AG04449 (cell line): ENCODE measurements around the gene RNF126.

Source experiments
- CTCF ChIA-PET: fragments of 350-600 bp; formaldehyde crosslinking; extraction: SDS; loops from one replicate; lab custom pipeline; 2021; ENCODE audit warnings: antibody characterized with exemption; lab: Yijun Ruan, JAX
- POLR2A ChIA-PET: fragments of 400-600, 350-600 bp; formaldehyde crosslinking; extraction: SDS; loops from one replicate; lab custom pipeline; 2020; ENCODE audit warnings: antibody characterized with exemption, inconsistent platforms; lab: Yijun Ruan, JAX
- DNase-seq: peaks from one replicate; pipeline ENCODE4 v3.0.0-alpha.2; 2010; ENCODE audit warnings: low read depth, low spot score
- H3K4me3 ChIP-seq: 2 replicates; pipeline ENCODE4 v1.5.1; 2011; ENCODE audit warnings: low read depth, mild to moderate bottlenecking, control low read depth, low read length
- TF ChIP-seq, protein P1 (sequence below): IDR thresholded peaks from one replicate; pipeline ENCODE4 v1.5.1; 2011; ENCODE audit warnings: mild to moderate bottlenecking, moderate library complexity, low read length, control low read depth, inconsistent platforms; ENCODE audit not compliant: insufficient read depth; ENCODE audit errors: missing control alignments

RNF126 gene

DNA sequence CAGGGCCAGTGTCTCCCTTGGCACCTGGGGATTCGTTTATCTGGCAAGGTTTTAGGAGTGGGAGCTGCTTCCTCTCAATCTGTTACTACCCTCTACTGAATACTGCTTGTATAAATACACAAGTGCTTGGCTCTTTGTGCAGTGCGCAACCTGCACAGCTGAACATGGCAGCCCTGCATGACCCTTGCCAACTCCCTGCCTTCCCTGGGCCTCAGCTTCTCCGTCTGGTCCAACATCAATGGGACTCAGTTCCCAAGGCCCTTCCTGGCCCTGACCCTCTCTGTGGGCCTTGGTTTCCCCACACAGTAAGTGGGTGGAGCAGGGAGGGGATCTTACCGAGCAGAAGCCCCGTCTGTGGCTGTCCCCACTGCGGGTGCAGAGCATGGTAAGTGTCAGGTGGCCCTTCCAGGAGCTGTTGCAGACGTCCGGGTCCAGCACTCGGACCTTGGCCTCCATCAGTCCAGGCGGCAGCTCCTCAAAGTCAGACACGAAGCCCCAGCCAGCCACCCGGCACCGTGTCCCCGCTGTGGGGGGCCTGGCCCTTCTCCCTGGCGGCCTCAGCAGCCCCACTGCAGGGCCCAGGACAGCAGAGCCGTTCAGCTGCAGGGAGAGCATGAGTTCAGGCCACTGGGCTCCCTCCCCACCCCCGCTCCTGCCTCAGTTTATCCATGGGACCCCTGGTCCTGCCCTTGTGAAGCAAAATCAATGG, 23.7 kb upstream of the RNF126 start:
- no peak overlapping the region for H3K4me3 ChIP-seq
- POLR2A ChIA-PET = no interaction called here
- TF ChIP-seq, protein P1, sequence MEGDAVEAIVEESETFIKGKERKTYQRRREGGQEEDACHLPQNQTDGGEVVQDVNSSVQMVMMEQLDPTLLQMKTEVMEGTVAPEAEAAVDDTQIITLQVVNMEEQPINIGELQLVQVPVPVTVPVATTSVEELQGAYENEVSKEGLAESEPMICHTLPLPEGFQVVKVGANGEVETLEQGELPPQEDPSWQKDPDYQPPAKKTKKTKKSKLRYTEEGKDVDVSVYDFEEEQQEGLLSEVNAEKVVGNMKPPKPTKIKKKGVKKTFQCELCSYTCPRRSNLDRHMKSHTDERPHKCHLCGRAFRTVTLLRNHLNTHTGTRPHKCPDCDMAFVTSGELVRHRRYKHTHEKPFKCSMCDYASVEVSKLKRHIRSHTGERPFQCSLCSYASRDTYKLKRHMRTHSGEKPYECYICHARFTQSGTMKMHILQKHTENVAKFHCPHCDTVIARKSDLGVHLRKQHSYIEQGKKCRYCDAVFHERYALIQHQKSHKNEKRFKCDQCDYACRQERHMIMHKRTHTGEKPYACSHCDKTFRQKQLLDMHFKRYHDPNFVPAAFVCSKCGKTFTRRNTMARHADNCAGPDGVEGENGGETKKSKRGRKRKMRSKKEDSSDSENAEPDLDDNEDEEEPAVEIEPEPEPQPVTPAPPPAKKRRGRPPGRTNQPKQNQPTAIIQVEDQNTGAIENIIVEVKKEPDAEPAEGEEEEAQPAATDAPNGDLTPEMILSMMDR = no peak
- no peak for DNase-seq
- CTCF ChIA-PET = no interaction called here

- ChIA-PET CTCF (no interaction called here), POLR2A (no interaction called here)
- TF ChIP-seq, protein P1 = no peak
- DNase-seq = no peak
- H3K4me3 ChIP-seq = no peak overlapping the region
Observed at GRCh38 chr19:685454-685931, 22.5 kb upstream of the RNF126 start.

GRCh38 chr19:682678-683320, 19.8 kb upstream of the RNF126 start:
- POLR2A ChIA-PET = no interaction called here
- CTCF ChIA-PET = no interaction called here
- TF ChIP-seq, protein P1 = no peak
- no peak for DNase-seq
- no peak overlapping the region for H3K4me3 ChIP-seq

DNA sequence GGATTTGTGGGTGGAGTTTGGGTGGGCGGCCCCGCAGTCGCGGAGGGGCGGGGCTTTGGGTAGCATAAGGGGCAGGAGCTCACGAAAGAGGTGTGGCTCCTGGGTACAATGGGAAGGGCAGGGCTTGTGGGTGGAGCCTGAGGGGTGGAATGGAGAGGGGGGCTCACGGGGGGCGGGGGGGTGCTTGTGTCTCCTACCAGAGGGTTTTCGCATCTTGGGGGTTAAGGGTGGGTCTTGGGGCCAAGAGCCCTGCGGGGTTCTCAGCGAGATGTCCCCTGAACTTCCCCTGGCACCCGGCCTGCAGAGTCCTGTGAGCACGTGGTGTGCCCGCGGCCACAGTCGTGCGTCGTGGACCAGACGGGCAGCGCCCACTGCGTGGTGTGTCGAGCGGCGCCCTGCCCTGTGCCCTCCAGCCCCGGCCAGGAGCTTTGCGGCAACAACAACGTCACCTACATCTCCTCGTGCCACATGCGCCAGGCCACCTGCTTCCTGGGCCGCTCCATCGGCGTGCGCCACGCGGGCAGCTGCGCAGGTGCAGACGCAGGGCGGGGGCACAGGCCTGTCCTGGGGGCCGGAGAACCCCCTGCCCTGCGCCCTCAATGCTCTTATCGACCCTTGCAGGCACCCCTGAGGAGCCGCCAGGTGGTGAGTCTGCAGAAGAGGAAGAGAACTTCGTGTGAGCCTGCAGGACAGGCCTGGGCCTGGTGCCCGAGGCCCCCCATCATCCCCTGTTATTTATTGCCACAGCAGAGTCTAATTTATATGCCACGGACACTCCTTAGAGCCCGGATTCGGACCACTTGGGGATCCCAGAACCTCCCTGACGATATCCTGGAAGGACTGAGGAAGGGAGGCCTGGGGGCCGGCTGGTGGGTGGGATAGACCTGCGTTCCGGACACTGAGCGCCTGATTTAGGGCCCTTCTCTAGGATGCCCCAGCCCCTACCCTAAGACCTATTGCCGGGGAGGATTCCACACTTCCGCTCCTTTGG, 18.3 kb upstream of the RNF126 start:
- DNase-seq = no peak

DNA sequence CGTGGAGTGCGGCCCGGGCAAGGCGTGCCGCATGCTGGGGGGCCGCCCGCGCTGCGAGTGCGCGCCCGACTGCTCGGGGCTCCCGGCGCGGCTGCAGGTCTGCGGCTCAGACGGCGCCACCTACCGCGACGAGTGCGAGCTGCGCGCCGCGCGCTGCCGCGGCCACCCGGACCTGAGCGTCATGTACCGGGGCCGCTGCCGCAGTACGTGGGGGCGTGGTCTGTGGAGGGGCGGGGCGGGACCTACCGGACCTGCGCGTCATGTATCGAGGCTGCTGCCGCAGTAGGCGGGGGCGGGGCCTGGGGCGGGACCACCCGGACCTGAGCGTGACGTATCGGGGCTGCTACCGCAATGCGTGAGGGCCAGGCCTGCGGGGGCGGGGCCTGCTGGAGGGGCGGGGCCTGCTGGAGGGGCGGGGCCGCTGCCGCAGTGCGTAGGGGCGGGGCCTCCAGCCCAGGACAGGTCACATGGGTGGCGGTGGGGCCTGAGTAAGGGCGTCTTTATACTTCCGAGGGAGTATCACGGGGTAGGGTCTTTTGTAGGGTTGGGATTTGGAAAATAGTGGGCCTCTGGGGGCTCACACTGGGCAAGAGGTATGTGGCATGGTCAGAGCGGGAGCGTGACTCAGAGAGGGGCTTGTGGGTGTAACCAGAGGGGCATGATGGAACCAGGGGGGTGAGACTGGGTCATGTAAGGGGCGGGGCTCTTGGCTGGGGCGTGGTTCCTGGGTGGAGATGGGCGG, 17.4 kb upstream of the RNF126 start:
- peak overlapping the region; percentile 64 for H3K4me3 ChIP-seq
- peak; percentile 86 for DNase-seq
- ChIA-PET POLR2A (interaction anchor here (1.5 kb wide), 1 partner anchor 17 kb away, joined by 6 read pairs; the partner anchor contains the start of gene RNF126), CTCF (interaction anchor here (0.6 to 1.6 kb wide), 4 partner anchors 12 to 295 kb away, joined by 3 to 5 read pairs (median 3); no protein-coding TSS in a partner anchor)
- TF ChIP-seq, protein P1 = peak; percentile 71

More for the DNA sequence above, 18.3 kb upstream of the RNF126 start:
- no peak overlapping the region for H3K4me3 ChIP-seq
- CTCF ChIA-PET = interaction anchor here (1.6 kb wide), 1 partner anchor 53 kb away, joined by 5 read pairs; no protein-coding TSS in a partner anchor
- POLR2A ChIA-PET = interaction anchor here (1.5 kb wide), 1 partner anchor 18 kb away, joined by 6 read pairs; the partner anchor contains the start of gene RNF126
- TF ChIP-seq, protein P1 = no peak
